ENCODE measurements around the gene FOXL2NB.

Gene FOXL2NB

DNA sequence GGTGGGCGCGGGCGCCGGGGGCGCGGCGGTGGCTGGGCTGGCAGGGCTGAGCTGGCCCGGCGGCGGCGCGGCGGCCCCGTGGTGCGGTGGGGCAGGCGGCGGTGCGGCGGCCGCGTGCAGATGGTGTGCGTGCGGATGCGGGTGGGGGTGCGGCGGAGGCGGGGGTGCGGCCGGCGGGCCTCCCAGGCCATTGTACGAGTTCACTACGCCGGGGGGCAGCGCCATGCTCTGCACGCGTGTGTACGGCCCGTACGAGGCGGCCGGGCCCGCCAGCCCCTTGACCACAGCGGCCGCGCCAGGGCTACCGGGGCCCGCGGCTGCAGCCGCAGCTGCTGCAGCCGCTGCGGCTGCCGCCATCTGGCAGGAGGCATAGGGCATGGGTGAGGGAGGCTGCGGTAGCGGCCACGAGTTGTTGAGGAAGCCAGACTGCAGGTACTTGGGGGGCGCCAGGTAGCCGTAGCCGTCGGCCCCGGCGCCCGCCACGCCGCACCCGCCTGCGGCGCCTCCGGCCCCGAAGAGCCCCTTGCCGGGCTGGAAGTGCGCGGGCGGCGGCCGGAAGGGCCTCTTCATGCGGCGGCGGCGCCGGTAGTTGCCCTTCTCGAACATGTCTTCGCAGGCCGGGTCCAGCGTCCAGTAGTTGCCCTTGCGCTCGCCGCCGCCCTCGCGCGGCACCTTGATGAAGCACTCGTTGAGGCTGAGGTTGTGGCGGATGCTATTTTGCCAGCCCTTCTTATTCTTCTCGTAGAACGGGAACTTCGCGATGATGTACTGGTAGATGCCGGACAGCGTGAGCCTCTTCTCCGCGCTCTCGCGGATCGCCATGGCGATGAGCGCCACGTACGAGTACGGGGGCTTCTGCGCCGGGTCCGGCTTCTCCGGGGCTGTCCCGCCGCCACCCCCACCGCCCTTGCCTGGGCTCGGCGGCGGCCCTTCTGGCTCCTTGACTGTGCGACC lies 1.0 kb upstream of the FOXL2NB start:
- DNase-seq = no peak

DNA sequence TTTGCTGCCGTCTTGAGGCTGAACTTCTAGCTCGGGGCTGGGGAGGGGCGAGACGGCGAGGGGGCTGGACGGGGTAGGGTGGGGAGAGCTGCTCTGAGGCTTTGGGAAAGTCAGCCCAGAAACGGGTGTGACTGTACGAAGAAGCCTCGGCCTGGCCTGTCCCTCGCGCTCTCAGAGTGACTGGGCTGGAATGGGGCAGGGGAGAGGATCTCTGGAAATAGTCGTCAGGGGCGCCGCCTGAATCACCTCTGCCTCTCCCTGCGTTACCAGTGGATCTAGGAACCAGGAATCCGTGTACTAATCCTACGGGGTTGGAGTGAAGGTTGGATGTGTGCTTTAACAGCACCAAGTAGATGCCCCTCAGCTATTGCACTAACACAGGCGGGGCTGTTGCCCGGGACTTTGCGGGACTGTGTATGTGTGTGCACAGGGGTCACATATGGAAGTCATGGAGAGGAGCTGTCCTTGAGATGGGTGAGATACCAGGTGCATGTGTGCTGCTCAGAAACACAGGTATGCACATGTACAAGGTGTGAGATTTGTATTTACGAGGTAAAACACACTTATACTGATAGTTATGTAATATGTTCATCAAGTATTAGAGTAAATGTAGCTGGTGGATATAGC lies 591 bp downstream of the FOXL2NB start:
- no peak for DNase-seq

DNA sequence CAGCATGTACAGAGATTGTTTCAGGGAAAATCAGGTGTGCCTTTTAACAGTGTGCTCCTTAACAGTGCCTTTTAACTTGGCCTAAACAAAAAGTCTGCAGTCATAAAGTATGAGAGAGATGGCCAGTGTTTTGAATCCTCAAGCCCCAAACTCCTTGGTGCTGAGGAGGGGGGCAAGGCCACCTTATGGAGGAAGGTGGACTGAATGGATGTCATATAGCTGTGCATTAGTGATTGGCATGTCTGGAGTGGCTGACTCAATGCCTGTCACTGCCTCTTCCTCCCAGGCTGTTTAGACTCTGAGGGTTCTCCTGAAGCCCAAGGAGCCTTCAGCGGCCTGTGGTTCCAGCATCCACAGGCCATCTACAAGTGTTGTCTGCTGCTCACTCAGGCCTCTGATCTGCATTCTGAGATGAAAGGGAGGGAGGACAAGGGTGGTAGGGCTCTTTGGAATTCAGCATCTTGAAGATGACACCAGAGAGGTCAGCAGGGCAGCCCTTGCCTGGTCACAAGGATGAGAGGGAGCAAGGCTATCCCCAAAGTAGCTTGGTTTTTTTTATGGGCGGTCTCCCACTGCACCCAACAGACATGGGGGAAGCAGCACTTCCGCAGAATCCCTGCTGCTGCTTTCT lies 1.5 kb downstream of the FOXL2NB start:
- DNase-seq = no peak

DNA sequence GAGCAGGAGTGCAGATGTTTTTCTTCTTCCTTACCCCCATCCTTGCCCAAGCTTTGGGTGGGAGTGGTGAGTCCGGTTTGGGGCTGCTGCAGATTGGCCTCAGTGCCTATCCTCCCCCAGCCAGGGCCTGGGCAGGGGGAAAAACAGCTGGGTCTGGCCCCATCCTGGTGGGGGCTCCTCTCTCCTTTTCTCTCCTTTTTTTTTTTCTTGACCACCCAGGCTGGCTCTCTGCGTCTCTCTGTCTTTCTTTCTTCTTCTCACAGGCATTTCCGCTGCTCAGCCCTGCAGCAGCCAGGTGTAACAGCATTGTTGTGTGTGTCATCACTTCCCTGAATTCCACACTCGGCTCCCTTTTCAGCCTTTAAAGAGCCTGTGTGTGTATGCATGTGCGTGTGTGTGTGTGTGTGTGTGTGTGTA lies 2.0 kb downstream of the FOXL2NB start:
- DNase-seq = no peak

DNA sequence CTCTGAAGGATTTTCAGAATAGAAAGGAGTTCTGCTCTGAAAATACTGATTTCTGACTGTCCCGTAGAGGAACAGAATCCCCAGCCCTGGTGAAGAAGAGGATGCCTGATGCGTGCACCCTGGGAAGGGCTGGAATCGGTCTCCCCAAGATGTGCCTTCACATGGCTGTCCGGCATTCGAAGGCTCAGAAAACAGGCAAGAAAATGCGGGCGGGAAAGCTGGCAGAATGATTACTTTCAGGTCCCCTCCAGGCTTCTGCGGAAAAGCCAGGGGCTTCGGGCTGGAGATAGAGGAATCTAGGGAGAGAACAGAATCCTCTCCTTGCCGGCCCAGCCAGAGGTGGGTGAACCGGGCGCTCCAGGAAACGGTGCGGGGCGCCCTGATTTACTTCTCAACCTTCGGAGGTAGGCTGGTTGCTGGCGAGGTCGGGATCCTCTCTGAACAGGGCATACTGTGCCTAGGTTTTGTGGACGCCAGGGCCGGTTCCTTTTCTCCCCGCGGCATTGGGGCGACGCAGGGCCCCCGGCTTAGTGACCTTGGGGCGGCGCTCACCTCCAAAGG lies 2.5 kb downstream of the FOXL2NB start:
- no peak for DNase-seq

DNA sequence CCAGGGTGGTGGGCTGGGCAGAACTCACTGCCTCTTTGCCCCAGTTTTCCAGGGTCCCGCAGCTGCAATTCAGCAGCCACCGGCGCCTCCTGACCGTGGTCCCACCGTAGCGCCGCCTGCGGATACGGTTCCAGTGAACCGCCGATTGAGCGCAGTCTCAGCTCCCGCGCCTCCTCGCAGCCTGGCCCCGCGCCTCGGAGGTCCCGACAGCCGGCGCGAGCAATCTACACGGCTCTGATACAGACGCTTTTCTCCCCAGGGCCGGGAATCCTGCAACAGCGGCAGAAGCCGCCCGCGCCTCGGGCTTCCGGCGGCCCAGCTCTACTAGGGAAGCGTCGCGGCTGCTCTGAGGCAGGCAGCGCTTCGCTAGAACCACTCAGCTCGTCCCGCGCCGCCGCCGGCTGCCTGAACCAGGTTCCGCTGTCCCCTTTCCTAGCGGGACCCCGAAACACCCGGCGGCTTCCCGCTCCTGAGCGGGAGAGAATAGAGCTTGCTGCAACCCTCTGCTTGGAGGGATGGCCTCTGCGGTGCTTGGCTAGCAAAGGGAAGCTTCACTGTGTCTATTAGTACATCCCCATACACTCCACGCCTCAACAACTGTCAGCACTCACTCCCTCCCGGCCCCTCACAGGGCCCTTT lies 3.1 kb downstream of the FOXL2NB start:
- peak; percentile 17 for DNase-seq

DNA sequence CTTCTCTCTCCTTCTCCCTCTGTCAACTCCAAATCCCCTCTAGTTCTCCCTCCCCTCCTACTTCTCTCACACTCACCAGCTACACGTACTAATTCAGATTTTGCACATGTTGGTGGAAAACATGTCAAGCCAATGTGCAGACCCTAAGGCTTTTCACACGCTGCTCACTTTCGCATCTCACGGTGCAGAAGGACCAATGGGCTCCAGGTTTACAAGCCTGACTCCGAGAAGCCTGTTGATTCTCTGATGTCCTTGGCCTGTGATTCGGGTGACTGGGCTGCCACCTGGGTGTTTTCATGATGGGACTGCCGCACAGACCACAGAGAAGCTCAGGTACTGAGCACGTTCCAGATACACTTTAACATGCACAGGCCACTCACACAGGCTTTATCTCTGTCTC lies 3.7 kb downstream of the FOXL2NB start:
- no peak for DNase-seq

DNA sequence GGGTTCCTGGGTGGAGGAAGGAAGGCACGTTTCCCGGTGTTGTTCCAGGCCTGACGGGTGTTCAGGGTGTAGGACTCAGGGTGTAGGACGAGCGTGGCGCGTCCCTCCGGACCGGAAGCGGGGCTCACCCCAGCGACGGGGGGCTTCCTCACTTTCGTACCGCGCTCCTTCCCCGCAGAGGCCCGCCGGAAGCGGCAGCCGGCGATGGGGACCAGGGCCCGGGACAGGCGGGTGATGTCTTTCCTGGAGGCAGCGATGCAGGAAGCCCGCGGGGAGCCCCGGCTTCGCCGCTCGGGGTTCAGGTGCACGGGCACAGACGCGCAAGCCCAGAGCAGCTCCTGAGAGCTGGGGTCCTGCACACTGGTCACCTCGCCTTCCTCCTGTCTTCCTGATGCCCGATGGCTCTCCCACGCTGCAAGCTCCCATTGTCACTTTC lies 13.4 kb downstream of the FOXL2NB start:
- DNase-seq = no peak

DNA sequence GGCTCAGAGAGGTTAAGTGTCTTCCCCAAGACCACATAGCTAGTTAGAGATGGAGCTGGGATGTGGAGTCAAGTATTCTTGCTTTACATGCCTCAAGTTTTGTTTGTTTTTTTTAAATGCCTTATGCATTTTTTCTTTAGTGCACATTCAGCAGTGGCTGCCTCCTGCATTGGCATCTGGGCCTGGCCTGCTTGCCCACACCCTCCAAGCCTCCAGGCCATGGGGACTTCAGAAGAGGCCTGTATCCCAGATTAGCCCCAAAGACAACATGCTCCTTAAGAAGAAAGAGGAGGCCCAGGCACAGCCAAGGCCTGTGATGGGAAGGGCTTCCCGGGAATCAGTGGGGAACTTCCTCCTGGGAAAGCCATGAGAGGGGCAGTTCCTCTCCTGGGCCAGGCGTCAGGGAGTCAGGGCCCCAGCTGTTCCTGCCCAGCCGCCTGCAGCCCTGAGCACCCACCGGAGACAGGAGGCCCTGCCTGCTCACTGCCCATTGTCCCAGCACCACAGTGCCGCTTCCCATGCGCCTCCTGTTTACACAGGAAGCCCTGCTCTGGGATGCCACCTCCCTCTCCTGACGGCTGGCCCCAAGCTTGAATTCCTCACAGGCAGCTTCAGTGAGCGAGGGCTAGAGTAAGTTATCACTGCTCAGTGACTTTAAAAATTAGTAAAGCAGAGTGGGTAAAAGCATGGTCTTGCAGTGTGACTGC lies 16.0 kb downstream of the FOXL2NB start:
- DNase-seq = no peak

DNA sequence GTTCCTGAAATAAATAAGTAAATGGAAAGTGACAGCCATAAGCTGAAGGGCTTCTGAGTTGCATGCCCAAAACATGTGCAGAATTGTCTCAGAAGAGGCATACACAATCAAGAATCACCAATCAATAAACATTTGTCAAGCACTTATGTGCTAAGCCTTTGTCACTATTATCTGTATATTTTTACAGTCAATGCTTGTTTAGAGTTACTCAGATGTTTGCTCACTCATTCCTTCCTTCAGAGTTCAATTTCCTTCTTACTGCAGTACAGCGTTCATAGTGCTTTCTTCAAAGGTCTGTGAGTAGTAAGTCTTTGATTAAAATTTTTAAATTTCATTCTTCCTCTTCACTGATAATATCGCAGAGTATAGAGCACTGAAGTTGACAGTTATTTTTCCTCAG lies 17.2 kb downstream of the FOXL2NB start:
- DNase-seq = no peak

DNA sequence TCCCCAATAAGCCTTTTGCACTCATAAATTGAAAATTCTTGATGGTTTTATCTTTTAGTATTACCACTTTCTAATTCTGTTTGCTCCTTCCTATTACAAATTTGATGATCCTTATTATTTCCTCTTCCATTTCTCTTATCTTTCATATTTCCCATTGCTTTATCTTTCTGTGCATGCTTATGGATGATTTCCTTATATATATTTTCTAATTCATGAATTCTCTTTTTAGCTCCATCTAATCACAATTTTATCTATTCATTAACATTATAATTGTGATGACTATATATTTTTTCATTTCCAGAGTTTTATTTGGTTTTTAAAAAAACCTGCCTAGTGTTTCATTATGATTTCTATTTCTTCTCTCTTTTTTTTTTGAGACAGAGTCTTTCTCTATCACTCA lies 17.9 kb downstream of the FOXL2NB start:
- no peak for DNase-seq

DNA sequence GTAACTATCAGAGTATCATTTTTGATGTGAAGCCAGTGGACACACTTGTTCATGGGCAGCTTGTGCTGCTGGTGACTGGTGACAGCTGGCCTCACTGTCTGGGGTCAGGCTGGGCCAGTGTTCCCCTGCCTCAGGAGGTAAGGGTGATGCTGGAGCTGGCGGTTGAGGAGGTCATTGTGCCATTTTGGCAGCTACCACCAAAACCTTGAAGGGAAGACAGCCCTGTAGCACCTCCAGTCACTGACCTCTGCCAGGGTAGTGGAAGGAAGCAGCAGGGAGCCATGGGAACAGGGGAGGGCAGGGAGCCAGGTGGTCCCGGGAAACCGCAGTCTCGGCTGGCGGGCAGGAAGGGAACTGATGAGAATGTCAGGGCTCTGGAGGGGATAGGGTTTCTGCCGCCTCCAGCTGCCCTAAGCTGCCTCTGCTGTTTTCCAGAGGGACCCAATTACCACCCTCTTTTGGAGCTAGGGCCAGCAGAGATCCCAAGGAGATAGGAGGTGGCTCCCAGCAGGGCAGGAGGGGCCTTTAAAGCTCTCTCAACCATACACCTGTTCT lies 24.8 kb downstream of the FOXL2NB start:
- no peak for DNase-seq

DNA sequence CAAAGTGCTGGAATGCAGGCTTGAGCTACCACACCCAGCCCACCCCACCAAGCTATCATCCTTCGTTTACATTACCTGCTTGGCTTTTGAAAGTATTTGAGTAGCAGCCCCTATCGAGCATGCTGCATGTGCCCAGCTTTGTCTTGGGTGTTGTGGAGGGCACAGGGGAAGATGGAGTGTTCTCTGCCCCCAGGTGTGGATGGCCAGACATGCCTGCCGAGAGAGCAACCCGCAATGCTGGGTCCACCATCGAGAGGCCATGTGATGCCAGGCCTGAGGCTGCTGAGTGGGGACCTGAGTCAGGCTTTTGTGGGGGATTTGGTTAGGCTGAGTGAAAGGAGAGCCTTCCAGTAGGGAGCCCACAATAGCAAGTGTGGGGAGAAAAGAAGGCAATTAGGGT lies 25.9 kb downstream of the FOXL2NB start:
- DNase-seq = no peak

DNA sequence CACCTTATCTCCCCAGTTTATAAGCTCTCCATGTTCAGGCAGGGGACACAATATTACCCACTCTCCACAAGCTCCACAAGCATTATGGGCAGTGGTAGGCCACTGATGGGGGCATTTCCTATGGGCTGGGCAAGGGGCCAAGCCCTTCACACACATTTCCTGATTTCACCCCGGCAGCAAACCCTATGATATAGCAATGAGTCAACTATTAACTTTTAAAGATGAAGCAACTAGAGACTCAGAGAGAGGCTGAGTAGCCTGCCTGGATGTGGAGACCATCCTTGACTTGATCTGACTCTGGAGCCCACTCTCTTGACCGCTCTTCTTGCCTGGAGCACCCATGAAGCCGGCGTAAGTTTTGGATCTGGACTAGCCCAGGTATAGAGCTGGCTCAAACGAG lies 27.4 kb downstream of the FOXL2NB start:
- DNase-seq = no peak

DNA sequence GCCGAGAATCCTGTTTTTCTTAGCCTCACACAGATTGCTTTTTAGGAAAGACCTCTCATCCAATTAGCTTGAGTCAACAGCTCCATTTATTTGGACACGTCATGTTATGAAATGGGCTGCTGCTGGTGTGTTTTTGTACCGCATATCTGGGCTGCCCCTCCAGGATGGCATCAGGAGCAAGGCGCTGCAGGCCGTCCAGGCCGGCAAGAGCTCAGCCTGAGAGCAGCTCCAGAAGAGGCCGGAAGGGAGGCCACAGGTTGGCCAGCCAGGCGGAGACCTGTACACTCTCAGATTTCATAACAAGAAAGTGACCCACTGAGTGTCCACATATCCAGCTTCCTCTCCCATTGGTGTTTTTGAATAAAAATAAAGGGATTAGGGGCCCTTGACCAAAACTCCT lies 28.3 kb downstream of the FOXL2NB start:
- no peak for DNase-seq

DNA sequence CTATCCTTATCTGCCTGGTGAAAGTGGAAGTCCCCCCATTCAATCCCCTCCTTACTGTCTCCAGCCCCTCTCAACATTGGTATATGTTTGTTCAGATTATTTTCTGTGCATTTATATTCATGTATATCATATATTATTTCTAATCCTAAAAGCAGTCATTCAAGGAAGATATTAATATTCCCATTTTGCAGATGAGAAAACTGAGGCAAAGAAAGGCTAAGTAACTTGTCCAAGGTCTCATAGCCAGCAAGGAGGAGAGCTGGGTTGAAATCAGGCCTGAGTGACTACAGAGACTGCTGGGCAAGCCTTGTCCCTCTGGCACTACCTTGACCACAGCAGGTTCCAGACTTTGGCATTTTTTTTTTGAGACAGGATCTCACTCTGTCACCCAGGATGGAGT lies 29.0 kb downstream of the FOXL2NB start:
- DNase-seq = no peak

DNA sequence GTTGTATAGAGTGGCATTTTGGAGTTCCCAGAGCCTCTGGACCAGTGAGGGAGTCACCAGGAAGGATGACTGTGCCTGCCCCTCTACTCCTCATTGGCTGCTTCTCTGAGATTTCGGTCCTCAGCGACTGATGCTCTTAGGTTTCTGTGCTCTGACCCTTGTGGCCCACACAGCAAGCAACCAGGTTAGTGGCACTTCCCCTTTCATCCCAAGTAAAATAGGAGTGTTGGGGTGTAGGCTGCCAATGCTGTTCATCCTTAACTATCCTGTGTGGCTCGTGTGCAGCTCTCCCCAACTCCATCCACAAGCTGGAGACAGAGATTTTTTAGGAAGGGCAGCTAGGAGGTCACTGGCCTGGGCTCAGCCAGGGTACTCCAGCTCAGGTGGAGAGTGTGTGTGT lies 37.8 kb downstream of the FOXL2NB start:
- DNase-seq = no peak

DNA sequence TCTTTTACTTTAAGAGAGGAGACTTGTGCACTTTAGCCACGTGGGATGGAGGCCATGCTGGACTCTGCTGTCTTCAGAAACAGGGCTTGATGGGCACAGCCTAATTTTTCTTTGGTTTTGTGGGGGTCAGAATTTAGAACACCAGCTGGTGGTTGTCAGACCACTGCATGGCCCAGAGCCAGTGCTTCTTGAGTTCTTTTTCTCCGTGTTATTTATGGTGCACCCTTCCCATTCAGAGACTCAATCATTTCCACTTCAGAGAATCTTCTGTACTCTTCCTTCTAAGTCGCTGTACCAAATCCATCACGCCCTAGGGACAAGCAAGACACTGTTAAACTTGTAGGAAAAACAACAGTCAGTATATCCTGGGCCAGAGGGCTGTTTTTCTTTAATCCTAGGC lies 38.9 kb downstream of the FOXL2NB start:
- no peak for DNase-seq

DNA sequence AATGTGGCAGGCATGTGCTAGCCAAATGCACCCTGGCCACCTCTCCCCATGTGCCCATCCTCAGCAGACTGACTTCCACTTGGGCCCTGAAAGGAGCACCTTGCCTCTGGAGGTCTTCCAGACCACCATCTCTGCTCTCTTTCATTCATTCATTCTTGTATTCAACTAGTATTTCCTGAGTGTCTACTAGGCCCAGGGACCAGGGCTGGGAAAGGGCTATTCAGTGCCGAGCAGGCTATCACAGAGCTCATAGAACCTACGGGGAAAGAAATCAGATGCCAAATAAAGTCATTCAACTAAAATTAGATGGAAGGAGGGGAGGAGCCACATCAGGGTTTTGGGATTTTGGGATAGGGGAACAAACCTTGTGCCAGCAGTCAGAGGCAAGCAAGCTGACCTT lies 40.2 kb downstream of the FOXL2NB start:
- no peak for DNase-seq

DNA sequence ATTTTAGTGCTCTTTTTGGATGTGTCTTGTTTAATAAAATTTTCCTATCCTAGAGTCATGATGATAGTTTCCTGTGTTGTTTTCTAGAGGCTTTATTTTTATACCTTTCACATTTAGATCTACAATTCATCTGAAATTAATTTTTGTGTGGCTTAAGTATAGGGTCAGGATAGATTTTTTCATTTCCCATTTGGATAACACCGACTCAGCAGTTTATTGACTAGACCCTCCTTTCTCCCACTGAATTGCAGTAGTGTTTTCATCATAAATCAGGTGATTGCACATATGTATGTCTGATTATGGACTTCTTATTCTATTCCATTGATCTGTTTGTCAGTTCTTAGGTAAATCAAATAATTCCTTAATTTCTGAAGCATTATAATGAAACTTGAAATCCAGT lies 48.7 kb downstream of the FOXL2NB start:
- no peak for DNase-seq
